Occipital lobe (tissue), 2 donors: Measurements from ENCODE around the gene RASA3. TPM values are rescaled to one million over a fixed set of nuclear protein-coding genes. Genes with fewer than 3 reads are reported as not detected.
"Not testable (repeated sequence)": the region's sequence is repeated elsewhere in the genome, so short reads cannot be mapped to it uniquely, and the experiment has no call there.

Experiments used
- DNase-seq: peaks from one replicate; lab custom pipeline; 2025; lab: John Stamatoyannopoulos, UW
- total RNA-seq: library from RNA; depleted of rRNA; stranded (reverse); fragments of >200 nt; gene quantifications from one replicate; pipeline ENCODE4 v1.2.3, GENCODE V29; 2014

The RASA3 gene
- total RNA-seq, 1 donor from 2014 or later = 14.2 TPM

DNA sequence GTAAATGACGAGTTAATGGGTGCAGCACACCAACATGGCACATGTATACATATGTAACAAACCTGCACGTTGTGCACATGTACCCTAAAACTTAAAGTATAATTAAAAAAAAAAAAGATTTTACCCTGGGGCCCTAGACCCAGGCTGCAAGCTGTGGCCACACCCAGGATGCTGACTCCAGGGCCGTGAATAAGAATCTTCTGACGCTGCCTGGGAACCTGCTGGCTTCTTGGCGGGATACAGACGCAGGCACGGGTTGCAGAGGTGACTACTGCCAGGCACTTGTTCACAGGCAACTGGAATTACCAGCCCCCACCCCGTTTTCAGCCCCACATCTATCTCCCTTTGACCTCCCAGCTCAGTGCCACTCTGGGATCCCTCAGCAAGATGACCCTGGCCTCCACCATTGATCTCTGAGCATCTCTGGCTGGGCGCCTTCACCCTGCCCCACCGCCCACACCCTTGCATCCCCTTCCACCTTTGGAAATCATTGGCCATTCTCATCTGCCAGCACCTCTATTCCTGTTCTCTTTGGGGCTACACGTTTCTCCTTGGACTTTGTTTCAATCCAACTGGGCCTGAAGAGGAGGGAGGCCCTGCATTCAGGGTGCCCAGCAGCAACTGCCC lies 25.6 kb upstream of the RASA3 start:
- DNase-seq = no peak

DNA sequence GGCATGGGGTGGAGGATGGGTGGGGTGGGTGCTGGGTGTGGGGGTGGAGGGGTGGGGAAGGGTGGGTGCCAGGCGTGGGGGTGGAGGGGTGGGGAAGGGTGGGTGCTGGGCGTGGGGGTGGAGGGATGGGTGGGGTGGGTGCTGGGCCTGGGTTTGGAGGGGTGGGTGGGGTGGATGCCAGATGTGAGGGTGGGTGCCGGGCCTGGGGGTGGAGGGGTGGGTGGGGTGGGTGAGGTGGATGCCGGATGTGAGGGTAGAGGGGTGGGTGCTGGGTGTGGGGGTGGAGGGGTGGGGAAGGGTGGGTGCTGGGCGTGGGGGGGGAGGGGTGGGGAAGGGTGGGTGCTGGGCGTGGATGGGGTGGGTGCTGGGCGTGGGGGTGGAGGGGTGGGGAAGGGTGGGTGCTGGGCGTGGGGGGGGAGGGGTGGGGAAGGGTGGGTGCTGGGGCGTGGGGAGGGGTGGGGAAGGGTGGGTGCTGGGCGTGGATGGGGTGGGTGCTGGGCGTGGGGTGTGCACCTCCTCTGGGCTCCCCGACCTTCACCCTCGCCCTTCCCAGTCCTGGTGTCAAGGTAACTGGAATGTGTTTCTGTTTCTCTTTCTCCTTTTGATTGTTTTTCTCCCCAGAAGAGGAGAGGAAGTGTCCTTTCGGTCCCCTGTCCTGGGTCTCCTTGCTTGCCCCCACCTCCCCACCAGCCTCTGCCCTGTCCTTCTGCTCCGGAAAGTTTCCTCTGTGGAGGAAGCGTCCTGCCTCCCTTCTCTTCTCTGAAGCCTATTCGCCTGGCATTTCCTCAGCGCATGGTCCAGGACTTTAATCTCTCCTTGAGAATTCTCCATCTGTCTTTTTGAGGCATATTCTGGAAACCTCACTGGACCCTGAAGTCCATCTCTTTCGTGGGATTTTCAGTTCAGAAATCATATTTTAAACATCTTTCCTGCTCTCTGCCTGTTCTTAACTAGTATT lies 23.8 kb upstream of the RASA3 start:
- DNase-seq = no peak

GRCh38 chr13:114155320-114155719 lies 22.9 kb upstream of the RASA3 start:
- no peak for DNase-seq

DNA sequence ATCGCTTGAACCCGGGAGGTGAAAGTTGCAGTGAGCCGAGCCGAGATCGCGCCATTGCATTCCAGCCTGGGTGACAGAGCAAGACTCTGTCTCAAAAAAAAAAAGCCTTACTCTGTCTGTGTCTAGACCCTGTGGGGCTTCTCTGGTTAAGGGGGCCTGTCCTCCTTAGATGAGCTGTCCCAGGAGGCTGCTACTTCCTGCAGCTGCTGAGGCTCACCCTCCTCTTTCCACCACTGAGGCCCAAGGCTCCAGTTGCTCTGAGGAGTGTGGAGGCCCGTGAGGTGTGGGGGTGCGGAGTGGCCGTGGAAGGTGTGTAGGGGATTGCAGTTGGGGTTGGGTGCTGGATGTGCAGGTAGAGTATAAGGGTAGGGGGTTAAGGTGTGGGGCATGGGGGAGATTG lies 22.1 kb upstream of the RASA3 start:
- no peak for DNase-seq

DNA sequence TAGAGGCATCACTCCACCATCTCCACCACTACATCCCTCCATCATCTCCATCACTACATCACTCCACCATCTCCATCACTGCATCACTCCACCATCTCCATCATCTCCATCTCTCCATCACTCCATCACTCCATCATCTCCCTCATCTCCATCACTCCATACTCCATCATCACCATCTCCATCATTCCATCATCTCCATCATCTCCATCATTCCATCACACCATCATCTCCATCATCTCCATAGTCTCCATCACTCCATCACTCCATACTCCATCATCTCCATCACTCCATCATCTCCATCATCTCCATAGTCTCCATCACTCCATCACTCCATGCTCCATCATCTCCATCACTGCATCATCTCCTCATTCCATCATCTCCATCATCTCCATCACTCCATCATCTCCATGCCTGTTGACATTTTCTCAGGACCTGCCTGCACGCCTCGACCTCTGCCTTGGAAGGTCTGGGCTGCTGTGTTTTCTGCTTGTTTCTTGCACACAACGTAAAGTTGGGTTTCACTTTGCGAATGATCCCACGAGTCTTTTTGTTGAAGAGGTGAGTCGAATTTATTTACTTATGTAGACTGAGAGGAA lies 21.2 kb upstream of the RASA3 start:
- DNase-seq = no peak

- DNase-seq = no peak
Observed at GRCh38 chr13:114152831-114153371, 20.5 kb upstream of the RASA3 start.

- DNase-seq = no peak
Observed at GRCh38 chr13:114152285-114152645, 19.8 kb upstream of the RASA3 start.

DNA sequence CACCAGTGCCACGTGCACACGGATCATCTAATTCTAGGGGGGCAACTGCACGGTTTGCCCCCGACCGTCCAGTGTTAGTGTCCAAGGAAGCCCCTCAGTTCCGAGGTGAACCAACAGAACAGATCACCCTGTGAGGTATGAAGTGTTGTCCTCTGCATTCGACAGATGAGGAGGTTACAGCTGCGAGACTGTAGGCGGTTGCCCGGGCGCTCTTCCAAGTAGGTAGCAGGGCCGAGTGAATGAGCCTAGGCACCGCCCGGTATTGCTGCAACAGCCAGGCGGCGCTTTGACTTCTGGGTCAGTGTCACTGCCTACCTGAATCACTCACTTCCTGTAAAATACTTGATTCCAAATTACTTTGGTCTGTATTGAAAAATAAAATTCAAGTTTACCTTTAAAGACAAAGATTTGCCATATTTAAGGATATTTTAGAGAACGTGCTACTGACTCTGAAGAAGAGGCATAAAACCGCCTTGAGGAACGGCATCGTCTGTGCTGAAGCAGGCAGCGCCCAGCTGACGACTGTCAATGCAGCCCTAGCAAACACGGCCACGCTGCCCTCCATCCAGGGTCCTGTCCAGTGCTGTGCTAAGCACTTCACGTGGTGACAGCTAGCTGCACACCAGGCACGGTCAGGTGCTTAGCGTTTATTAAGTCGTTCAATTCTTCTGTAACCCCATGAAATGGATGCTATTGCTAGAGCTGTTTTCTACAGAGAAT lies 19.3 kb upstream of the RASA3 start:
- no peak for DNase-seq

GRCh38 chr13:114151031-114151430 lies 18.6 kb upstream of the RASA3 start:
- DNase-seq = no peak

DNA sequence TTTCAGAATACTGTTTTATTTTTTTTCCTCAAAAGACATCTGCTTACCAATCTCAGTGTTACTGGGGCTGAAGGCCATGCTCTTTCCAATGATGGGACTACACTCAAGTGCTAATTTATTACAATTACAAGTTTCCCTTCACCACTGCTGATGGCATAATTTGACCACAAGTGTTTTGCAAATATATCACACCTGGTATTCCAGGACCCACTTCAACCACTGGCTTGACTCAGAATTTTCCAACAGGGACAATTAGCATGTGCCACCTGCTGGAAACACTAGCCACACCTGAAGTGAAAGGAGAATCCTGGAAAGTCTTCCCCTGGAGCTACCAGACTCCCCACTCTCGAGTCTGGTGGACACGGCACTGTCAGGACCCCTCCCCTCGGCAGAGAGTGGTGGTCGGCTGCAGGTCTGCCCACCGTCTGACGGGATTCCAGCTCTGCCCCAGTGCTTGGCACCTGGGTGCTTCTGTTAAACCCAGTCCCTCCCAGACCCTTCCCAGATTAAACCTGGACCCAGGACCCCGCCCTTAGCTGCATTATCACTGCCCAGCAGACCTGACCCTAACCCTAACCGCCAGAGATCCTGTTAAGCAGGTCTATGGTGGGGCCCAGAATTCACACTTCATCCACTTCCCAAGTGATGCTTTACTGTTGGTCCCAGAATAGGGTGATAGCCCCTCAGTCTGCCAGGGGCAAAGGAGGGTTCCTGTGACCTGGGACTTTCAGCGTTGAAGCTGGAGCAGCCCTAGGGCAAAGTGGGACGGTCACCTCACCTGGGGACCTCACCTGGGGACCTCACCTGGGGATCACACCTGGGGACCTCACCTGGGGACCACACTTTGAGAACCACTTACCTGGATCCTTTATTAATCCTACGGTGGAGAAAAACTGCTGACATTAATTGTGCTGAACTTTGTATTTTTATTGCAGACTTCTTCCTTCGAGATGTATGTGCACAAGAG lies 17.6 kb upstream of the RASA3 start:
- no peak for DNase-seq

DNA sequence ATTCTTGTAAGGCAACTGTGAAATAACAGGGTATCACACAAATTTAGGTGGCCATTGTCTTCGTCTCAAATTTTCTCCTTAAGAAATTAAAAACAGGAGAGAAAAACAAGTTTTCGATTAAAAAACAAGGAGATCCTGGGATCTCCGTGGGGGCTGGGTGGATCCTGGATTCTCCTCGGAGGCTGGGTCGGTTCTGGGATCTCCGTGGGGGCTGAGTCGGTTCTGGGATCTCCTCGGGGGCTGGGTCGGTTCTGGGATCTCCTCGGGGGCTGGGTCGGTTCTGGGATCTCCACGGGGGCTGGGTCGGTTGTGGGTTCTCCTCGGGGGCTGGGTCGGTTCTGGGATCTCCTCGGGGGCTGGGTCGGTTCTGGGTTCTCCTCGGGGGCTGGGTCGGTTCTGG lies 16.5 kb upstream of the RASA3 start:
- not testable (repeated sequence) for DNase-seq

DNA sequence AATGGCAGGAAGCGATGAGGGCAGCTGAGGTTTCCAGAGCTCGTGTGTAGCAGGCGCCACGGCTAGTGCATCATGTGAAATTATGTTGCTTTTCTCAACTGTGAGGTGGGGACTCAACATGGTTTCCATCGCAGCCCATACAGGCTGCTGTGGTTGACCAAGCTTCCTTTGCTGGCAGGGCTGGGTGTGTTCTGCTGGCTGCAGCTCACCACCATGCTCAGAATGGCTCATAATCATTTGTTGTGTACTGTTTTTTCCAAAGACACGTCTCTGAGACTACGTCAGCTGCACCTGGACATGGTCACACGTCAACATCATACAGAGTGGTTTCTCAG lies 16.1 kb upstream of the RASA3 start:
- DNase-seq = no peak

DNA sequence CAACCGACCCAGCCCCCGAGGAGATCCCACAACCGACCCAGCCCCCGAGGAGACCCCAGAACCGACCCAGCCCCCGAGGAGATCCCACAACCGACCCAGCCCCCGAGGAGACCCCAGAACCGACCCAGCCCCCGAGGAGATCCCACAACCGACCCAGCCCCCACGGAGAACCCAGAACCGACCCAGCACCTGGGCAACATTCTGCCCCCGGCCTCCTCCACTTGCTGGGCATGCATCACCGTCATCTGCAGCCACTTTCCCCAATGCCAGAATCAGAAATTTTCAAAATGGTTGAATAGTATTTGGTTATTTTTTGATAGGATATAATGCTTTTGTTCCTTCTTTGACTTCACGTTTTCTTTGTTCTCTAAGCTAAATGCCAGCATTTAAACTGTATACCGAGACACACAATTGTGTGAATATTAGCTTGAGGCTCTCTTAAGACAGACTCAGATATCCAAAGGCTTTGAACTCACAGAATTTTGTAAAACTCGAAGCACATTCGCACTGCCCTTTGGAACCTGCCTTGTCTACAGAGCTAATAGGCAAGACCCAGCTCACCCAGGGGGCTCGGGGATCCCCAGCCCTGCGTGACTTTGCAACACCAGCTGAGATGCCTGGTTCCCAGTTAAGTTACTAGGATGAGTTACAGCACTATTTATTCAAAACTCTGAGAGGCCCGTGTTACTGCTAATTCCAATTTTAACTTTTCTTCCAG lies 15.5 kb upstream of the RASA3 start:
- no peak for DNase-seq

DNA sequence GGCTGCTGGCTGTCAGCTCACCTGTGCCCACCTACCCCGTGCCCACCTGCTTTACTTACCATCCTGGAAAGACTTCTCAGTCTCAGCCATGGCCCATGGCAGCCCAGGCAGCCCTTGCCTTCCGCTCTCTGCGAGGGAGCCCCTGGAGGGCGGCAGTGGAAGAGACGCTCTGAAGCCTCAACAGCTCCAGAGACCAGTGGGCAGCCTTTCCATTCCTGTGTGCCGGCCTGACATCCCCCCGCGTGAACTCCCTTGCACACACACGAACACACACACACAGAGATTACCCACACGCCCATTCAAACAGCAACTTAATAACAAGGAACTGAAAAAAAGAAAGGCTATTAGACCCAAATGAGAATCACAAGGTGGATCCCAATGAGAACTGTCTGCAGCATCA lies 14.2 kb upstream of the RASA3 start:
- no peak for DNase-seq

GRCh38 chr13:114146173-114146572 lies 13.8 kb upstream of the RASA3 start:
- DNase-seq = no peak

- no peak for DNase-seq
Observed at GRCh38 chr13:114145722-114146121, 13.3 kb upstream of the RASA3 start.

- no peak for DNase-seq
Observed at GRCh38 chr13:114145256-114145655, 12.8 kb upstream of the RASA3 start.

DNA sequence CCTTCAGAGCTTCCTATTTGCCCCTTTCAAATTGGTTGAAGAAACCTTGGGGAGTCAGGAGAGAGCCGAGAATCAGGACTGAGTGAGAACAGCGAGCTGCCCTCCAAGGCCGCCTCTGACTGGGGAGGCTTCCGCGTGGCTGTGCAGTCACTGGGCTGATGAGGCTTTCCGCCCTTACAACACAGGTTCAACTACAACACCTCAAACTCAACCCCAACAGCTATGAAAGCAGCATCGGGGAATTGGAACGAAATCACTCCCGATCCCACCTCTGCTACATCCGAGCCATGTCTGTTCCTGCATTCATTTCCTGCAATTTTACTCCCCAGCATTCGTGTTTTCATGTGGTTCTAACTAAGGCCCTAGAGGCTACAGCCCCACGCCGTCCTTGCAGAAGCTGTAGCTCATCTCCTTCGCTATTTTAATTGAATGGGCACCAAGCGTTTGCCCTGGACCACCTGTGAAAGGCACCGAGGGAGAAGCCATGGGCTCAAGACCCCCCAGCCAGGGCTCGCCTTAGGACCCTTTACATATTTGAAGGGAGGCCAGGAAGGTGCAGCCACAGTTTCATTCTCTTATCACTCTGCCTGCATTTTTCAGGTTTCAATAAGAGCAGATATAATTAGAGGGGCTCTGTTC lies 12.3 kb upstream of the RASA3 start:
- no peak for DNase-seq

DNA sequence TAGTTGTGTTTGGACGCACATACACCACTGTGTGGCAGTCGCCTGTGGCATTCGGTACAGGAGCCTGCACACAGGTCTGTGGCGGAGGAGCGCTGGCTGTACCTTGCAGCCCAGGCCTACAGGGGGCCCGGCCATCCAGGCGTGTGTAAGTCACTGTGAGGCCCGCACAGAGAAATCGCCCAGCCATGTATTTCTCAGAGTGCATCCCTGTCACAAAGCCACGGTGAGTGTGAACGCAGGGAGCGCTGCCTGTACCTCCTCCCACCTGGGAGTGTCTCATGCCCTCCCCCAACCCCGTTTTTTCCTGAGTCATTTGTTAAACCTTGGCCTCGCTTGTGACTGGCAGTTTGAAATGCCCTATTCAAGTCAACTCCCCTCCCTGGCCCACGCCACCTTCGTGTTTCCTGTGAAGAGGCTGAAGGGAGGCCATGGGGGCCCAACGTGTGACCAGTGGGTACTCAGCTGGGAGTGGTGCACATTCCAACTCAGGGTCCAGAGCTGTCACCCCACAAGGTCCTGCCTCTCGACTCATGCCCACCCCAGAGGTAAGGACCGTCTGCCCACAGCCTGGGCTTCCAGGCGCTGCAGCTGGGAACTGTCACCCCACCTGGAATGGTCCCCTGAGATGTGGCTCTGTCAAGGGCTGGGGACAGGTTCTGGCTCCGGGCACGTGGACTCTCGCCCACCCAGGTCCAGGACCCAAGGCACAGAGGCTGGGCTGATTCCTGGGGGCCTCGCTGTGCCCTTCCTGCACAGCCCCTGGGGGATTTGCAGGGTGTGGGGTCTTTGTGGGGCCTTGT lies 11.6 kb upstream of the RASA3 start:
- DNase-seq = no peak
